ENCODE data around the gene TTC32.
"Not testable (repeated sequence)": the region's sequence is repeated elsewhere in the genome, so short reads cannot be mapped to it uniquely, and the experiment has no call there.

The TTC32 gene

GRCh38 chr2:19898592-19899329 lies 3.0 kb downstream of the TTC32 start:
- DNase-seq: no peak

- no peak for DNase-seq
Observed at GRCh38 chr2:19897623-19898245, 4.0 kb downstream of the TTC32 start.

GRCh38 chr2:19895535-19895934 lies 6.2 kb downstream of the TTC32 start:
- no peak for DNase-seq

- DNase-seq: no peak
Observed at GRCh38 chr2:19894134-19894792, 7.5 kb downstream of the TTC32 start.

- no peak for DNase-seq
Observed at GRCh38 chr2:19893520-19894133, 8.2 kb downstream of the TTC32 start.

GRCh38 chr2:19891971-19892370 lies 9.8 kb downstream of the TTC32 start:
- DNase-seq: not testable (repeated sequence)

- DNase-seq: no peak
Observed at GRCh38 chr2:19890104-19890503, 11.7 kb downstream of the TTC32 start.

GRCh38 chr2:19888831-19889230 lies 13.0 kb downstream of the TTC32 start:
- DNase-seq: no peak

GRCh38 chr2:19887510-19887909 lies 14.3 kb downstream of the TTC32 start:
- DNase-seq: no peak

GRCh38 chr2:19886261-19886660 lies 15.5 kb downstream of the TTC32 start:
- no peak for DNase-seq

GRCh38 chr2:19885791-19886190 lies 16.0 kb downstream of the TTC32 start:
- DNase-seq: no peak

GRCh38 chr2:19883971-19884720 lies 17.6 kb downstream of the TTC32 start:
- DNase-seq: no peak

GRCh38 chr2:19883486-19883885 lies 18.3 kb downstream of the TTC32 start:
- no peak for DNase-seq

- DNase-seq: no peak
Observed at GRCh38 chr2:19882286-19882685, 19.5 kb downstream of the TTC32 start.

- no peak for DNase-seq
Observed at GRCh38 chr2:19881908-19882265, 19.9 kb downstream of the TTC32 start.

GRCh38 chr2:19881221-19881907 lies 20.4 kb downstream of the TTC32 start:
- DNase-seq: no peak

- not testable (repeated sequence) for DNase-seq
Observed at GRCh38 chr2:19880191-19880590, 21.6 kb downstream of the TTC32 start.

- DNase-seq: no peak
Observed at GRCh38 chr2:19879120-19879519, 22.7 kb downstream of the TTC32 start.

GRCh38 chr2:19878268-19879046 lies 23.3 kb downstream of the TTC32 start:
- DNase-seq: no peak

GRCh38 chr2:19876751-19877150 lies 25.0 kb downstream of the TTC32 start:
- DNase-seq: peak; percentile 10

GRCh38 chr2:19875280-19875679 lies 26.5 kb downstream of the TTC32 start:
- no peak for DNase-seq

- no peak for DNase-seq
Observed at GRCh38 chr2:19874726-19875125, 27.1 kb downstream of the TTC32 start.
